Nucleus accumbens (tissue), 56 donors: Measurements from ENCODE around the gene TRPM2.
A peak's percentile ranks its signal among the peaks of the same experiment; 100 is the strongest.

Experiments used
- DNase-seq, 56 donors: peaks; one replicate each; lab custom pipeline; 2025; lab: John Stamatoyannopoulos, UW

TRPM2 gene

GRCh38 chr21:44370027-44370735, 16.8 kb downstream of the TRPM2 start:
- peak in 3 of 56 donors; percentile 24 to 40 (median 40) for DNase-seq

DNA sequence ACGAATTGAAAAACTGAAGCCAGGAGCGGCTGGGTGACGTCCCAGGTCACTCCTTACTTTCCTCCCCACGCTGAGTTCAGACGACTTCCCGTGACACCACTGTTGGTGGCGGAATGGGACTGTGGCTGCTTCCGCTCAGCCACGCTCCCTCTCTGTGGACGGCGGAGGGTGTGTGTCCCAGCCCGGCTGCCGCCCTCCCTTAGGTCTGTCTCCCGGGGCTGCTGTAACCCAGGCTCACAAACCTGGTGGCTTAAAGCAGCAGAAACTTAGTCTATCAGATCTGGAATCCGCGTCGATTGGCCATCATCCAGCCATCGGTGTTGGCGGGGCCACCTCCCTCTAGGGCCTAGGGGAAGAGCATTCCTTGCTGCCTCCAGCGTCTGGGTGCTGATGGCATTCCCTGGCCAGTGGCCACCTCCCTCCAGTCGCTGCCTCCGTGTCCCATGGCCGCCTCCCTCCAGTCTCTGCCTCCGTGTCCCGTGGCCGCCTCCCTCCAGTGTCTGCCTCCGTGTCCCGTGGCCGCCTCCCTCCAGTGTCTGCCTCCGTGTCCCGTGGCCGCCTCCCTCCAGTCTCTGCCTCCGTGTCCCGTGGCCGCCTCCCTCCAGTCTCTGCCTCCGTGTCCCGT, 17.5 kb downstream of the TRPM2 start:
- DNase-seq = no peak

DNA sequence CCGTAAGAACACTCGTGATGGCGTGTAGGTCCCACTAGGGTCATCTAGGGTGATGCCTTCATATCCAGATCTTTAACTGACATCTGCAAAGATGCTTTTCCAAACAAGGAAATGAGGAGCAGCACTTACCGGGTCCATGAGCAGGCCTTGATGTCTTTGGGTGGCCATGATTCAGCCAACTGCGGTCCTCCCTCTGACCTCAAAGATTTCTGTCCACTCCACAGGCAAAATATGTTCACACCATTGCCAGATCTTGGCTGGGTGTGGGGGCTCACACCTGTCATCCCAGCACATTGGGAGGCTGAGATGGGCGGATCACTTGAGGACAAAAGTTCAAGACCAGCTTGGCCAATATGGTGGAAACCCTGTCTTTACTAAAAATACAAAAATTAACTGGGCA, 18.2 kb downstream of the TRPM2 start:
- DNase-seq = no peak

- DNase-seq = no peak
These were observed 19.2 kb downstream of the TRPM2 start for GRCh38 chr21:44372616-44373015.

GRCh38 chr21:44374601-44375280, 21.3 kb downstream of the TRPM2 start:
- DNase-seq = no peak

GRCh38 chr21:44375281-44375651, 21.8 kb downstream of the TRPM2 start:
- DNase-seq = no peak

GRCh38 chr21:44375761-44376241, 22.4 kb downstream of the TRPM2 start:
- DNase-seq = no peak

GRCh38 chr21:44376606-44377005, 23.2 kb downstream of the TRPM2 start:
- DNase-seq = no peak

DNA sequence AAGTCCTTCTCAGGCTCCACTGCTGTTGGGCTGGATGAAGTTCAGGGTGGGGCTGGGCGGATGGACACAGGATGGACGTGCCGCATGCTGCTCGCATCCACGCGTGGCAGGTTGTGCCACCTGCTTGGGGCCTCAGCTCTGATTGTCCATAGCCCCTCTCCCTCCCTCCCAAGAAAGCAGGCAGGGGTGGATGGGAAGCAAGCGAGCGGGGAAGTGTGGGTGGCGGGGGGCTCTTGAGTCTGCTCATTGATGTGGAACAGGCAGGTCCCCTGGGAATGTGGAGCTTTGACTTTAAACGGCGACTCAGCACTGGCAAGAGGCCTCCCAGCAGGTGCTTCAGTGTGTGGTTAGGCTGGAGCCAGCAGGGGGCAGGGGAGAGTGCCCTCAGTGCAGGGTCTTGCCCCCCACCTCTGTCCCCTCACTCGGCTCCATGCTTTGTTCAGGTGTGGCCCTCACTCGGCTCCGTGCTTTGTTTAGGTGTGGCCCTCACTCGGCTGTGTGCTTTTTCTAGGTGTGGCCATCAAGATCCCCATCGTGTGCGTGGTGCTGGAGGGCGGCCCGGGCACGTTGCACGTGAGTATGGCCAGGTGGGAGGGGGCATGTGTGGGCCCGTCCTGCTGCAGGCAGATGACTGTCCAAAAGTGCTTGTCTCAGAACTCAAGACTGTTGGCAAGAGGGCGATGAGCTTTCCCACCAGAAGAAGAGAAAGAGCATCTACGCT, 23.9 kb downstream of the TRPM2 start:
- DNase-seq = no peak

- DNase-seq = no peak
These were observed 24.7 kb downstream of the TRPM2 start for GRCh38 chr21:44377922-44378645.

DNA sequence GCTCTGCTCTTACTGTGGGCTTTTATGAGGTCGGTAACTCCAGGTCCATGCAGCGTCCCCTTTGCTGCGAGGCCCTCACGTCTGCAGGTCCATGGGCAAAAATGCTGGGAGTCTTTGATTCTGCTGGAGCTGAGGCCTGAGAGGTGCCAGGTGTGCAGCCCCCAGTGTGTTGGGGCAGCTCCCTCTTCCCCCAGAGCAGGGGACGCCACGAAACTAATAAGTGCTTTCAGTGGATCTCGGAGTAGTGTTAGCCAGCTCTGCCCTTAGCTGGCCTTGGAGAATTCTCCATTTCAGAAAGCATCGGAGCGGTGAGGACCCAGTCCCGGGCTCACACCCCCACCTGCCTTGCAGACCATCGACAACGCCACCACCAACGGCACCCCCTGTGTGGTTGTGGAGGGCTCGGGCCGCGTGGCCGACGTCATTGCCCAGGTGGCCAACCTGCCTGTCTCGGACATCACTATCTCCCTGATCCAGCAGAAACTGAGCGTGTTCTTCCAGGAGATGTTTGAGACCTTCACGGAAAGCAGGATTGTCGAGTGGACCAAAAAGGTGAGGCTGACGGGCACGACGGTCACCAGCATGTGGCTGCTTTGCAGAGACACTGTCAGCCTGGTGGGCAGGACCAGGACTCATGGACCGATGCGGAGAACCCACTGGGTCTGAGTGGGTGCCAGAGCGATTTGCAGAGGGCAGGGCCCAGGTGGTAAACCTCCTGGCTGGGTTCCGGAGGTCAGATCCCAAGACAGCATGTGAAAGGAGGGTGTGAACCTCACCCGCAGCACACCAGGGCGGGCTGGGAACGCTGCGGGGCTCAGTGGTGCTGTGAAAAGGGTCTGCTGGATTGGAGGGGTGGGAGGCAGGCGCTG, 25.5 kb downstream of the TRPM2 start:
- no peak for DNase-seq

GRCh38 chr21:44379515-44379848, 26.1 kb downstream of the TRPM2 start:
- no peak for DNase-seq

DNA sequence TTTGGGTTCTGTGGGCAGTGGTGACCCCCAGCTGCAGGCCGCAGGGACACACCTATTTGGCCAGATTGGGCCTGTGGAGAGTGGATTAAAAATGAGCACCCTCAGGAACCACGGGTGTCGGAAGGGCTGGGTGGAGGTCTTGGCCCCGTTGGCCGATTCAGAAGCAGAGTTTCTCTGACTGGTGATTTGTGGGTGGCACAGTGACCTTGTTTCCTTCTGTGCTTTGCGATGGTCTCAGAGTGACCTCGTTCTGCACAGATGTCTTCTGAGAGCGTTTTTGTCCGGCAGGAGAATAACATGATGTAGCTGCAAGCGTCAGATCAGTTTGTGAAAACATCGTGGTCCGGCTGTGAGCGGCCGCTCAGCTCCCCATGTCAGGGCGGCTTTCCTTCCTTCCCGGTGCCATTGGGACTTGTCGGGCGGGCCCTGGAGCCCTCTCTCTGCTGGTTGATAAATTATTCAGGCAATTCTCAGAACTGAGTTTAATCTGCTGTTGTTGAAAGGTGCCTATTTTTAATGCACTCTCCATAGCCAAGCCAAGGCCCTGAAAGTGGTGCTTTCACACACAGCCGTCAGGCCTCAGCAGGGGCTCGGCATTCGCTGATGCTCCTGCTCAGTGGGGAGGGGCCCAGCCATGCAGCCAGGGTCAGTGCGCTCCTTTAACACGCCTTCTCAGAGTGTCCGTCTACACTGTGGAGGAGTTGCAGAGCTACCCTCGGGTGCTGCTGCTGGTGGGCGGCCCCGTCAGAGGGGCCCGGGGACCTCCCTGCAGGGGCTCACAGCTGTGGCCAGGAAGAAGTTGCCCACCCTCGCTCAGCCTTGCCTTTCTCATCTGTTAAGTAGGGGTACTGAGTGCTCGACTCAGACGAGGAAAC, 26.8 kb downstream of the TRPM2 start:
- DNase-seq = no peak

DNA sequence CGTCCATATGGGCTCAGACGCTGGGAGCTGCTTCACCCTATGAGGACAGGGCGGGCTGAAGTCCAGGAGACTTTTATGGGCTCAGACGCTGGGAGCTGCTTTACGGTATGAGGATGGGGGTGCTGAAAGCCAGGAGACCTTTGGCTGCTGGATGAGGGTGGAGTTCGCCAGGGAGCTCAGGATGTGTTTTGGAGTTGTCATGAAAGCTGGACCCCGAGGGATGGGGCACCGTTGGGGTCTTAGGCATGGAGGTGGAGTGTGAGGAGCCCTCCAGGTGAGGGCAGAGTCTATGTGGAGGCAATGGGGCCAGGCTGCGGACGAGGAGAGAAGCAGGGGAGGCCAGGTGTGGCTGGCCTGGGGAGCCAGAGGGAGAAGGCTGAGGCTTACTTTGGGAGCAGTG, 27.5 kb downstream of the TRPM2 start:
- no peak for DNase-seq

GRCh38 chr21:44381874-44382273, 28.5 kb downstream of the TRPM2 start:
- no peak for DNase-seq

DNA sequence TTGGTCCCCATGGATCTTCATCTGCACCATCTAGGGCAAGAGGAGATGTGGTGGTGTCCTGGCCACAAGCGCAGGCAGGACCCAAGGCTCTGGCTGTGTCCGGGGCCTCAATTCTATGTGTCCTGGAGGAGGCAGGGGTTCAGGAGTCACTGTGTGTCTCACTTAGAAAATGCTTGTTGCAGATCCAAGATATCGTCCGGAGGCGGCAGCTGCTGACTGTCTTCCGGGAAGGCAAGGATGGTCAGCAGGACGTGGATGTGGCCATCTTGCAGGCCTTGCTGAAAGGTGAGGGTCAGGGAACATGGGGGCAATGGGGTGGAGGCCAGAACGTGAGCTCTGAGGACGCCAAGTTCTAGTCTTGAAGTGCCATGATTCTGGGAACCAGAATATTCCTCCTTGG, 29.1 kb downstream of the TRPM2 start:
- no peak for DNase-seq

GRCh38 chr21:44383216-44383615, 29.8 kb downstream of the TRPM2 start:
- no peak for DNase-seq

- DNase-seq = no peak
These were observed 31.5 kb downstream of the TRPM2 start for GRCh38 chr21:44384968-44385367.

DNA sequence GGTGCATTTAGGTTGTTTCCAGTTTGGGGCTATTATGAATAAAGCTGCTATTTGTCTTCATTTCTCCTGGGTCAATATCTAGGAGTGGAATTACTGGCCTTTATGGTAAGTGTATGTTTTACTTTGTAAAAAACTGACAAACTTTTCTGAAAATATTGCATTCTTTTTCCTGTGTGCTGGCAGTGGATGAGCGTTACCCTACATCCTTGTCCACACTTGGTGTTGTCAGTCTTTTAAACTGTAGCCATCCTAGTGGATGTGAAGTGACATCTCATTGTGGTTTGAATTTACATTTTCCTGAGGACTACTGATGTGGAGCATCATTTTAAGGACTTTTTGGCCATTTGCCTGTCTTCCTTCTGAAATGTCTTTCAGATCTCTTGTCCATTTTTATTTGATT, 35.9 kb downstream of the TRPM2 start:
- DNase-seq = no peak
